ENCODE data around the gene JKAMP. TPM values are rescaled to one million over a fixed set of nuclear protein-coding genes. Genes with fewer than 3 reads are reported as not detected.

Gene JKAMP
- total RNA-seq, 2 experiments from 2014 or later: 21.1 to 24.9 TPM

DNA sequence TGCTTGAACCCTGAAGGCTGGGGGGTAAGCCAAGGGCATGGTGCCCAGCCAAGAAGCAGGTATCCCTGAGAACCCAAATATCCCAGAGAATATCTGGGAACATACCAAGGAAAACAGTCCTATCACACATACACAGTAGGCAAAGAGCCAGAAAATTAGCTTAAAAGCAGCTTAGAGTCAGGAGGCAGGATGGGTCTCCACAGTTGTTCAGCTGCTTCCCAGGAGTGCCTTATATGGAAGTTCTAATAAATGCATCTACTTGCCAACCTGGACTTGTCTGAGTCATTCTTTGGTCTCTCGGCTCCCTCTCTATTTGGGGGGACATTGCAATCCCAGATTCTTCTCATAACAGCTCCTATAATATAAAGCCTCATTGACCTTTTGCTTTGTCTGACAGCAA lies 10.1 kb upstream of the JKAMP start:
- H3K79me2 ChIP-seq (ENCODE audit: insufficient read depth, low read depth, low read length): no peaks in the 10 kb centered on the region
- no peaks in the 10 kb centered on the region for H3K9me3 ChIP-seq (ENCODE audit: low read length)
- H3K36me3 ChIP-seq (ENCODE audit: insufficient read depth, low read length): peaks cover 63% of the 10 kb centered on the region
- ChIA-PET POLR2A (interaction anchor here (1.4 to 1.9 kb wide), 2 partner anchors 10 to 12 kb away, joined by 7 to 8 read pairs; partner anchors contain the start of genes JKAMP and L3HYPDH), CTCF (ENCODE audit: unreplicated experiment) (no interaction called here)
- no peak overlapping the region for H3K4me3 ChIP-seq (ENCODE audit: low read depth, low read length, poor library complexity, severe bottlenecking)
- no peak overlapping the region for H3K4me2 ChIP-seq (ENCODE audit: low read length)
- intact Hi-C loops (cut with micrococcal nuclease; ENCODE audit: unreplicated experiment): no loop called here
- no peaks in the 10 kb centered on the region for H3K4me1 ChIP-seq (ENCODE audit: insufficient read depth, low read length, poor library complexity, severe bottlenecking)
- H3K9me2 ChIP-seq (ENCODE audit: insufficient read depth, low read length): no peaks in the 10 kb centered on the region
- no peak overlapping the region for H3K27ac ChIP-seq (ENCODE audit: low read depth, low read length, poor library complexity, severe bottlenecking)
- no TSS peak for BruUV-seq (replicated peaks)
- no peaks in the 10 kb centered on the region for H4K20me1 ChIP-seq (ENCODE audit: insufficient read depth, low read length)
- DNase-seq (ENCODE audit: low spot score): no peak
- TF ChIP-seq EZH2phosphoT487 (IDR thresholded peaks at IDR 0.05; ENCODE audit: borderline replicate concordance, low read depth, low read length): no peak
- TF ChIP-seq, protein P1, sequence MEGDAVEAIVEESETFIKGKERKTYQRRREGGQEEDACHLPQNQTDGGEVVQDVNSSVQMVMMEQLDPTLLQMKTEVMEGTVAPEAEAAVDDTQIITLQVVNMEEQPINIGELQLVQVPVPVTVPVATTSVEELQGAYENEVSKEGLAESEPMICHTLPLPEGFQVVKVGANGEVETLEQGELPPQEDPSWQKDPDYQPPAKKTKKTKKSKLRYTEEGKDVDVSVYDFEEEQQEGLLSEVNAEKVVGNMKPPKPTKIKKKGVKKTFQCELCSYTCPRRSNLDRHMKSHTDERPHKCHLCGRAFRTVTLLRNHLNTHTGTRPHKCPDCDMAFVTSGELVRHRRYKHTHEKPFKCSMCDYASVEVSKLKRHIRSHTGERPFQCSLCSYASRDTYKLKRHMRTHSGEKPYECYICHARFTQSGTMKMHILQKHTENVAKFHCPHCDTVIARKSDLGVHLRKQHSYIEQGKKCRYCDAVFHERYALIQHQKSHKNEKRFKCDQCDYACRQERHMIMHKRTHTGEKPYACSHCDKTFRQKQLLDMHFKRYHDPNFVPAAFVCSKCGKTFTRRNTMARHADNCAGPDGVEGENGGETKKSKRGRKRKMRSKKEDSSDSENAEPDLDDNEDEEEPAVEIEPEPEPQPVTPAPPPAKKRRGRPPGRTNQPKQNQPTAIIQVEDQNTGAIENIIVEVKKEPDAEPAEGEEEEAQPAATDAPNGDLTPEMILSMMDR (conservative IDR thresholded peaks at IDR 0.05; ENCODE audit: low read length): no peak
- H2AFZ ChIP-seq (ENCODE audit: low read length): no peak overlapping the region

DNA sequence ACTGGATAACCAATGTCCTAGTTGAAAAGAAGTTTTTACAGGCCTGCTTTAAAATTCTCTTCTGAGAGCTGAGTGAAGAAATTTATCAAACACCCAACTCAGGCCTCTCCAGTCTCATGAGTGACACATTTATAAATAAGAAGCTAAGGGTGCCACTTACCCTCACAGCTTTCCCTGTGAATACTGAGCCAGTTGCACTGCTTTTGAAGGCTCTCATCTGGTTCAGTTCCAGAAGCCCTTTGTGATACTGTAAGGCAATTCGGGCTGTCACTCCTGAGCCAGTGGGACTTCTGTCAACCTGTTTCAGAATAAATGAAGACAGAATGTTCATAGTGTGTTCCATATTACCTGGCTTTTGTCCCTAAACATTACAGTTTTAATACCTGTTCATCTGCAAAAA lies 8.6 kb upstream of the JKAMP start:
- H3K4me2 ChIP-seq (ENCODE audit: low read length): no peak overlapping the region
- H3K4me1 ChIP-seq (ENCODE audit: insufficient read depth, low read length, poor library complexity, severe bottlenecking): no peaks in the 10 kb centered on the region
- intact Hi-C loops (cut with micrococcal nuclease; ENCODE audit: unreplicated experiment): no loop called here
- H3K9me3 ChIP-seq (ENCODE audit: low read length): no peaks in the 10 kb centered on the region
- ChIA-PET CTCF (ENCODE audit: unreplicated experiment) (no interaction called here), POLR2A (interaction anchor here (1.0 to 1.2 kb wide), 3 partner anchors 11 to 24 kb away, joined by 3 read pairs; partner anchors contain the start of gene GPR135)
- no peaks in the 10 kb centered on the region for H3K9me2 ChIP-seq (ENCODE audit: insufficient read depth, low read length)
- no peak overlapping the region for H3K27ac ChIP-seq (ENCODE audit: low read depth, low read length, poor library complexity, severe bottlenecking)
- TF ChIP-seq, protein P1 (conservative IDR thresholded peaks at IDR 0.05; ENCODE audit: low read length): no peak
- no peak for TF ChIP-seq EZH2phosphoT487 (IDR thresholded peaks at IDR 0.05; ENCODE audit: borderline replicate concordance, low read depth, low read length)
- H3K79me2 ChIP-seq (ENCODE audit: insufficient read depth, low read depth, low read length): no peaks in the 10 kb centered on the region
- no peaks in the 10 kb centered on the region for H4K20me1 ChIP-seq (ENCODE audit: insufficient read depth, low read length)
- peaks cover 63% of the 10 kb centered on the region for H3K36me3 ChIP-seq (ENCODE audit: insufficient read depth, low read length)
- H2AFZ ChIP-seq (ENCODE audit: low read length): no peak overlapping the region
- H3K4me3 ChIP-seq (ENCODE audit: low read depth, low read length, poor library complexity, severe bottlenecking): no peak overlapping the region
- DNase-seq (ENCODE audit: low spot score): no peak
- no TSS peak for BruUV-seq (replicated peaks)

DNA sequence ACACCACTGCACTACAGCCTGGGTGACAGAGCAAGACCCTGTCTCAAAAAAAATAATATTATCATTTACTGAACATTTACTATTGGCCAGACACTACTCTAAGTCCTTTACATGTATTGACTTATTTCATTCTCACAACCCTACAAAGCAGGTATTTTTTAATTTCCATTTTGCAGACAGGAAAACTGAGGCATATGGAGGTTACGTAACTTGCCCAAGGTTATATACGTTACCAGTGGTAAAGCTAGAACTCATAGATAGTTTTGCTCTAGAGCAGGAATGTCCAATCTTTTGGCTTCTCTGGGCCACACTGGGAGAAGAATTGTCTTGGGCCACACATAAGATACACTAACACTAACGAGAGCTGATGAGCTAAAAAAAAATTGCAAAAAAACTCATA lies 5.8 kb upstream of the JKAMP start:
- peaks cover 14% of the 10 kb centered on the region; the same call in 1 of the 2 replicates for H3K79me2 ChIP-seq (ENCODE audit: insufficient read depth, low read depth, low read length)
- intact Hi-C loops (cut with micrococcal nuclease; ENCODE audit: unreplicated experiment): no loop called here

More for the DNA sequence above, 5.8 kb upstream of the JKAMP start:
- no peak overlapping the region for H3K27ac ChIP-seq (ENCODE audit: low read depth, low read length, poor library complexity, severe bottlenecking)
- ChIA-PET POLR2A (interaction anchor here (0.6 to 1.9 kb wide), 5 partner anchors 14 to 355 kb away, joined by 3 to 5 read pairs (median 3); no protein-coding TSS in a partner anchor), CTCF (ENCODE audit: unreplicated experiment) (interaction anchor here (0.6 kb wide), 1 partner anchor 116 kb away, joined by 3 read pairs; no protein-coding TSS in a partner anchor)
- H3K36me3 ChIP-seq (ENCODE audit: insufficient read depth, low read length): peaks cover 41% of the 10 kb centered on the region
- no peak overlapping the region for H3K4me2 ChIP-seq (ENCODE audit: low read length)
- TF ChIP-seq, protein P1 (conservative IDR thresholded peaks at IDR 0.05; ENCODE audit: low read length): no peak
- TF ChIP-seq EZH2phosphoT487 (IDR thresholded peaks at IDR 0.05; ENCODE audit: borderline replicate concordance, low read depth, low read length): no peak
- H3K4me1 ChIP-seq (ENCODE audit: insufficient read depth, low read length, poor library complexity, severe bottlenecking): peaks cover 23% of the 10 kb centered on the region
- peaks cover 10% of the 10 kb centered on the region for H4K20me1 ChIP-seq (ENCODE audit: insufficient read depth, low read length)
- H3K9me2 ChIP-seq (ENCODE audit: insufficient read depth, low read length): no peaks in the 10 kb centered on the region
- no peak for DNase-seq (ENCODE audit: low spot score)
- BruUV-seq (replicated peaks): no TSS peak
- H3K4me3 ChIP-seq (ENCODE audit: low read depth, low read length, poor library complexity, severe bottlenecking): no peak overlapping the region
- H2AFZ ChIP-seq (ENCODE audit: low read length): no peak overlapping the region
- H3K9me3 ChIP-seq (ENCODE audit: low read length): no peaks in the 10 kb centered on the region

Data from OCI-LY7 (cell line).